HepG2 (cell line): ENCODE results near the gene ADAM10. TPM values are rescaled to one million over a fixed set of nuclear protein-coding genes. Genes with fewer than 3 reads are reported as not detected.
A peak's percentile ranks its signal among the peaks of the same experiment; 100 is the strongest.

Experiments used
- CENPX ChIP-seq: sonication (generic); formaldehyde crosslinking; IDR thresholded peaks from 2 replicates; pipeline ENCODE4 v1.9.0; 2021; ENCODE audit warnings: mild to moderate bottlenecking, missing genetic modification reagents, moderate library complexity
- GABPB1 ChIP-seq: IDR thresholded peaks from 2 replicates; pipeline ENCODE4 v1.6.1; 2016; ENCODE audit warnings: mild to moderate bottlenecking, missing genetic modification reagents, moderate library complexity, missing compliant biosample characterization
- HOMEZ ChIP-seq: IDR thresholded peaks from 2 replicates; pipeline ENCODE4 v1.6.1; 2016; ENCODE audit warnings: low read depth
- MNT ChIP-seq: fragments of 450-650 bp; IDR thresholded peaks from 2 replicates; pipeline ENCODE4 v1.6.1; 2016
- NFYB ChIP-seq: sonication (generic); formaldehyde crosslinking; IDR thresholded peaks from 2 replicates; pipeline ENCODE4 v1.4.0; 2020; ENCODE audit warnings: missing genetic modification reagents
- NFYC ChIP-seq: IDR thresholded peaks from 2 replicates; pipeline ENCODE4 v1.6.1; 2016; ENCODE audit warnings: missing genetic modification reagents, missing compliant biosample characterization
- PAXIP1 ChIP-seq: sonication (generic); formaldehyde crosslinking; conservative IDR thresholded peaks from 2 replicates; pipeline ENCODE4 v1.4.0; 2020; ENCODE audit warnings: mild to moderate bottlenecking, missing genetic modification reagents, moderate library complexity
- PCBP1 ChIP-seq: fragments of 200-400 bp; formaldehyde crosslinking; IDR thresholded peaks from 2 replicates; pipeline ENCODE4 v1.6.1; 2017; ENCODE audit warnings: mild to moderate bottlenecking, low read depth, low read length, borderline replicate concordance
- POLR2A ChIP-seq, 2 experiments: IDR thresholded peaks; 2 replicates each; pipeline ENCODE4 v1.6.1; 2011; ENCODE audit warnings: low read depth in 2 of 2, low read length in 2 of 2, mild to moderate bottlenecking in 1 of 2, moderate library complexity in 1 of 2; ENCODE audit not compliant: insufficient read depth in 1 of 2
- SIN3B ChIP-seq: fragments of 150-350 bp; IDR thresholded peaks from 2 replicates; pipeline ENCODE4 v1.6.1; 2014; ENCODE audit warnings: low read length
- SPEN ChIP-seq: sonication (generic); formaldehyde crosslinking; IDR thresholded peaks from 2 replicates; pipeline ENCODE4 v1.5.1; 2020; ENCODE audit warnings: low read depth, mild to moderate bottlenecking, missing genetic modification reagents
- STAG1 ChIP-seq: sonication (generic); formaldehyde crosslinking; IDR thresholded peaks from 2 replicates; pipeline ENCODE4 v1.4.0; 2020; ENCODE audit warnings: missing genetic modification reagents
- ZBTB7A ChIP-seq: sonication (generic); formaldehyde crosslinking; IDR thresholded peaks from 2 replicates; pipeline ENCODE4 v1.8.0; 2022; ENCODE audit warnings: mild to moderate bottlenecking, missing genetic modification reagents
- ZNF263 ChIP-seq: sonication (generic); formaldehyde crosslinking; IDR thresholded peaks from 2 replicates; pipeline ENCODE4 v1.4.0; 2020; ENCODE audit warnings: missing genetic modification reagents
- ZNF350 ChIP-seq: sonication (generic); formaldehyde crosslinking; IDR thresholded peaks from 2 replicates; pipeline ENCODE4 v1.4.0; 2020; ENCODE audit warnings: mild to moderate bottlenecking, low read depth, missing genetic modification reagents, borderline replicate concordance
- ZNF430 ChIP-seq: sonication (generic); formaldehyde crosslinking; IDR thresholded peaks from 2 replicates; pipeline ENCODE4 v1.9.0; 2021; ENCODE audit warnings: mild to moderate bottlenecking, missing genetic modification reagents
- ZNF547 ChIP-seq: sonication (generic); formaldehyde crosslinking; IDR thresholded peaks from 2 replicates; pipeline ENCODE4 v1.5.1; 2020; ENCODE audit warnings: mild to moderate bottlenecking, missing genetic modification reagents
- ZNF747 ChIP-seq: sonication (generic); formaldehyde crosslinking; IDR thresholded peaks from 2 replicates; pipeline ENCODE4 v1.8.1; 2023; ENCODE audit warnings: missing genetic modification reagents, mild to moderate bottlenecking, borderline replicate concordance
- polyA plus RNA-seq, 8 experiments: library from polyadenylated mRNA; depleted of rRNA in 3 of 8; stranded (reverse) in 7 of 8; unstranded in 1 of 8; fragments of >200 nt; fragmentation: Illumina TruSeq in 4 of 8; extraction: Trizol in 4 of 8; gene quantifications; 2 replicates each; pipeline versions ENCODE4 v1.2.1 to v1.2.3, GENCODE V29; 2011 to 2016; ENCODE audit warnings: low read depth in 4 of 8, missing spikeins in 1 of 8, mixed read lengths in 1 of 8; ENCODE audit not compliant: insufficient read depth in 1 of 8
- total RNA-seq, 5 experiments: library from RNA; depleted of rRNA; stranded (reverse); fragments of >200 nt; fragmentation: Illumina TruSeq; extraction: Trizol; gene quantifications; 2 replicates each; pipeline ENCODE4 v1.2.3, GENCODE V29; 2016; ENCODE audit warnings: low read depth in 1 of 5
- TF ChIP-seq, protein P1 (sequence below): IDR thresholded peaks from 2 replicates; pipeline ENCODE4 v1.6.1; 2018; ENCODE audit warnings: missing genetic modification reagents
- TF ChIP-seq, protein P2 (sequence below): sonication (generic); formaldehyde crosslinking; IDR thresholded peaks from 2 replicates; pipeline ENCODE4 v1.4.0; 2020; ENCODE audit warnings: missing genetic modification reagents

The ADAM10 gene
- total and polyA plus RNA-seq, 2 of the 13 experiments (the other 11 are each of a cell fraction or from before 2014, with no cell fraction given), result 92.7 to 125 TPM

- TF ChIP-seq, protein P1, sequence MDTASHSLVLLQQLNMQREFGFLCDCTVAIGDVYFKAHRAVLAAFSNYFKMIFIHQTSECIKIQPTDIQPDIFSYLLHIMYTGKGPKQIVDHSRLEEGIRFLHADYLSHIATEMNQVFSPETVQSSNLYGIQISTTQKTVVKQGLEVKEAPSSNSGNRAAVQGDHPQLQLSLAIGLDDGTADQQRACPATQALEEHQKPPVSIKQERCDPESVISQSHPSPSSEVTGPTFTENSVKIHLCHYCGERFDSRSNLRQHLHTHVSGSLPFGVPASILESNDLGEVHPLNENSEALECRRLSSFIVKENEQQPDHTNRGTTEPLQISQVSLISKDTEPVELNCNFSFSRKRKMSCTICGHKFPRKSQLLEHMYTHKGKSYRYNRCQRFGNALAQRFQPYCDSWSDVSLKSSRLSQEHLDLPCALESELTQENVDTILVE, result no peak
- TF ChIP-seq HOMEZ (CRISPR knock-in tag) (peak; percentile 42; the same call in 1 of the 2 replicates), MNT (peak; percentile 81), ZNF430 (CRISPR knock-in tag) (peak; percentile 82), NFYB (CRISPR knock-in tag) (peak; percentile 79), SIN3B (0 out of 2 replicates have a peak, but pooled peaks have one; percentile 32), GABPB1 (CRISPR knock-in tag) (peak; percentile 88), ZNF747 (CRISPR knock-in tag) (peak; percentile 54; the same call in 1 of the 2 replicates), STAG1 (CRISPR knock-in tag) (peak; percentile 10; the same call in 1 of the 2 replicates), ZNF350 (CRISPR knock-in tag) (peak; percentile 34; the same call in 1 of the 2 replicates), PAXIP1 (CRISPR knock-in tag) (peak; percentile 41; the same call in 1 of the 2 replicates), SPEN (0 out of 2 replicates have a peak, but pooled peaks have one; percentile 61), ZNF263 (CRISPR knock-in tag) (peak; percentile 89), CENPX (CRISPR knock-in tag) (no peak), ZBTB7A (CRISPR knock-in tag) (no peak), POLR2A (IDR thresholded peaks at IDR 0.05; ENCODE audit: insufficient read depth in 1 of 2, low read depth in 2 of 2, low read length in 2 of 2) (peak; percentile 66 to 83), ZNF547 (CRISPR knock-in tag) (no peak), PCBP1 (peak; percentile 81; the same call in 1 of the 2 replicates), NFYC (CRISPR knock-in tag) (peak; percentile 77)
- TF ChIP-seq, protein P2, sequence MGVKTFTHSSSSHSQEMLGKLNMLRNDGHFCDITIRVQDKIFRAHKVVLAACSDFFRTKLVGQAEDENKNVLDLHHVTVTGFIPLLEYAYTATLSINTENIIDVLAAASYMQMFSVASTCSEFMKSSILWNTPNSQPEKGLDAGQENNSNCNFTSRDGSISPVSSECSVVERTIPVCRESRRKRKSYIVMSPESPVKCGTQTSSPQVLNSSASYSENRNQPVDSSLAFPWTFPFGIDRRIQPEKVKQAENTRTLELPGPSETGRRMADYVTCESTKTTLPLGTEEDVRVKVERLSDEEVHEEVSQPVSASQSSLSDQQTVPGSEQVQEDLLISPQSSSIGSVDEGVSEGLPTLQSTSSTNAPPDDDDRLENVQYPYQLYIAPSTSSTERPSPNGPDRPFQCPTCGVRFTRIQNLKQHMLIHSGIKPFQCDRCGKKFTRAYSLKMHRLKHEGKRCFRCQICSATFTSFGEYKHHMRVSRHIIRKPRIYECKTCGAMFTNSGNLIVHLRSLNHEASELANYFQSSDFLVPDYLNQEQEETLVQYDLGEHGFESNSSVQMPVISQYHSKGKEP, result peak; percentile 65; the same call in 1 of the 2 replicates
Measured at GRCh38 chr15:58749532-58750337, at the start of gene ADAM10 (continued).
